Hindlimb muscle (tissue), 1 donor: ENCODE measurements around the gene ENTPD8. TPM values are rescaled to one million over a fixed set of nuclear protein-coding genes. Genes with fewer than 3 reads are reported as not detected.
"Not testable (repeated sequence)": the region's sequence is repeated elsewhere in the genome, so short reads cannot be mapped to it uniquely, and the experiment has no call there.

Experiments
- DNase-seq: peaks from one replicate; pipeline ENCODE4 v3.0.0-alpha.2; 2013
- polyA plus RNA-seq: library from polyadenylated mRNA; unstranded; fragments of 120-200 nt; gene quantifications from one replicate; pipeline ENCODE4 v1.2.1, GENCODE V29; 2013; ENCODE audit not compliant: insufficient read length

Gene ENTPD8
- polyA plus RNA-seq, 1 donor: 0.98 TPM

DNA sequence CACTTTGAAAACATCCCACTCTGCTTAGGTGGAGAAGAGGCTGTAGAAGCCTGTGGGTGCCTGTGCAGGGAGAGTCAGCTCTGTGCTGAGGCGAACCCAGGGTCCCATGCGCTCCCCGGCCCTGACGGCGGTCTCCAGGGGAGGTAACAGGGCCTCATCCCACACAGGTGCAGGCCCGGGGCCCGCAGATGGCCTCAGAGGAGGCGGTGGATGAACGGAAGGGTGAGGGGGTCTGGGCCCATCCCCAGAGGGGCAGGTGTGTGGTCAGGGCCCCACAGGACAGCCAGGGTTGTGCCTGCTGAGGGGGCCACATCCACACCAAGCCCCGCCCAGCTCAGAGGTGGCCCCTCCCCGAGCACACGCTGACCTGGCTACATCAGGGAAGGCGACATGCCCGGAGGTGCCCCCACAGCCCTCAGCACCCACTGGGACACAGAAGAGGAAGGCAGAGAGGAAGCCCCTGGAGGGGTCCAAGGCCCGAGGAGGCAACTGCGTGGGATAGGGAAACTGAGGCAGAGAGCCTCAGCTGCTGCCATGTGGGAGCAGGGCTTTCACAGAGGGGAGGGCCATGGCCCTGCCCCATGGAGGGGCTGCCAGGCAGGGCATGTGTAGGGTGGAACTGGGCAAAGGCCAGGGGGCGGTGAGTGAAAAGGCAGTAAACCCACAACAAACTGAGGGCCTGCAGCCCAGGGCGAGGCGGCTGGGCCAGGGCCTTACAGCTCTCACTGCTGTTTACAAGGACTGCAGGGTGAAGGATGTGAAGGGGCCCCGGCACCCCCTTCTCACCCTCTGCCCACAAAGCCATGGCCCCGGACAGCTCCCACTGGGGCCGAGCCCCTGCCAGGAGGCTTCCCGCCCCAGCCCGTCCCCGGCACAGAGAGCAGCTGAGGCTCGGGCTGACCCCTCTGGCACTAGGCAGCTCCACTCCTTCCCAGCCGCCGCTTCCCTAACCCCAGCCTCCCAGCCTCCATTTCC is 47.7 kb downstream of the ENTPD8 start:
- no peak for DNase-seq

DNA sequence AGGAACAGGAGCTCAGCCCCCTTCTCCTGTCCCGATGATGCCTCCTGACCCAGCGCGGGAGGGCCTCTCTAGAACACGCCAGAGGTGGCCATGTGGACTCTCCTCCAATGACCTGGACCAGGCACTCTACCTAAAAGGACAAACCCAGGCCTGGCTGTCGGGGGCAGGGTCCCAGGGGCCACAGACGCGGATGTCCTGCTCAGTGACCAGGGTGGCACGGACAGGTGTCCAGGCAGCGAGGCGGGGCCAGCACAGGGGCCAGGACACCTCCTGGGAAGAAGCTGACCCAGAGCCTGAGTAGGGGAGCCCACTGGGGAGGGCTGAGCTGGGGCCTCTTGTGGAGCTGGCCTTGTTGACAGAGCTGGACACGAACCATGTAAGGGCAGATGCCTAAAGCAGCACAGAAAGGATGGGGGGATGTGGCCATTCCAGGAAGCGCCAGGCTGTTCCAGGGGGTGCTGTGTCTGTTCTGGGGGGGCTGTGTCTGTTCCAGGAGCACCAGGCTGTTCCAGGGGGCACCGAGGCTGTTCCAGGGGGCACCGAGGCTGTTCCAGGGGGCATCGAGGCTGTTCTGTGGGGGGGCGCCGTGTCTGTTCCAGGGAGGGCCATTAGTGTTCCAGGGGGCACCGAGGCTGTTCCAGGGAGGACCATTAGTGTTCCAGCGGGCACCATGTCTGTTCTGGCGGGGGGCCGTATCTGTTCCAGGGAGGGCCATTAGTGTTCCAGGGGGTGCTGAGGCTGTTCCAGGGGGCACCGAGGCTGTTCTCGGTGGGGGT is 48.7 kb downstream of the ENTPD8 start:
- DNase-seq: no peak

DNA sequence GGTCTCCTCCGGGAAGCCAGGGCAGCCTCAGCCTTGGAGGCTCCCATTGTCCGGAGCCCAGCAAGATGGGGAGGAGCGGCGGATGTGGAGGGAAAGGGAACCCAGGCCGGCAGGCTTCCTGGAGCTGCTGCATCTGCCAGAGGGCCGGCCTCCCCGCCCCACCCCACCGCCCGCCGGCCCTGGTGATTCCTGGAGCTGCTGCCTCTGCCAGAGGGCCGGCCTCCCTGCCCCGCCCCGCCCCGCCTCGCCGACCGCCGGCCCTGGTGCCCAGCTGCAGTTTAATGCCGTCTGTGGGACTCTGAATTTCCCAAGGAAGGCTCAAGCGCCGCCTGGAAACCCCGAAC is 49.8 kb downstream of the ENTPD8 start:
- DNase-seq: no peak

DNA sequence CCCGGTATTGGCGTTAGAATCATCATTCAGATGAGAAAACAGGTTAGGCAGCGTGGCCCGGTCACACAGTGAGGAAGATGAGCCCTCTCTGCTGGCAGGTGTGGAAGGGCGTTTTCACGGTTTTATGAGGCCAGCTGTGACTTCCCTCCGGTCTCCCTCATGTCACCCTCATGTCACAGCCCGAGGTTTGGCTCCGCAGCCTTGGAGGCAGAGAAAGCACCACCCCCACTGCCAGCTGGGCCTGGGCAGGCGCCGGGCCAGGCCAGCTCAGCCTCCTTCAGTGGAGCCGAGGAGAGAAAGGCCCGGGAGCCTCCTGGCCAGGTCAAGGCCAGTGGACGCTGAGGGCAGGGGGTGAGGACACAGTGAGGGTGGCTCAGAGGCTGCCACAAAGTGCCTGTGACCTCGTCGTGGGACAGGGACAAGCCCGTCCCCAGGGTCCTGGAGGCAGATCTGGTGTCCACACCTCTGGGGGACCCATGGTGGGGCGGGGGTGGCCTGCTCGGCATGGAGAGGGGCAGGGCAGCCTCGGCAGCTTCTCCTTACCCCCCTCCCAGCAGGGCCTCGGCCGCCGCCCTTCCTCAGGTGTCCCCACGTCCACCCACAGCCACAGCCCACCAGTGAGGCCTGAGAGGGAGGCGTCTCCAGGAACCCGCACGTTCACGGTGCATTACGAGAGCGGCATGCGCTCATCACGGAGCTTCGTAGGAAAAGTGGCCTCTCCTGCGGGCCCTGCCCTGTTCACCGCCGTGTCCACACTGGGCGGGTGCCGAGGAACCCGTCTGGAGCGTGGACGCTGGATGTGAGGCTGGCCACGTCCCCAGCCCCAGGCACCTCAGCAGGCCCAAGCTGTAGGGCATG is 50.4 kb downstream of the ENTPD8 start:
- DNase-seq: no peak

GRCh38 chr9:137389428-137389746 is 51.8 kb downstream of the ENTPD8 start:
- DNase-seq: no peak

DNA sequence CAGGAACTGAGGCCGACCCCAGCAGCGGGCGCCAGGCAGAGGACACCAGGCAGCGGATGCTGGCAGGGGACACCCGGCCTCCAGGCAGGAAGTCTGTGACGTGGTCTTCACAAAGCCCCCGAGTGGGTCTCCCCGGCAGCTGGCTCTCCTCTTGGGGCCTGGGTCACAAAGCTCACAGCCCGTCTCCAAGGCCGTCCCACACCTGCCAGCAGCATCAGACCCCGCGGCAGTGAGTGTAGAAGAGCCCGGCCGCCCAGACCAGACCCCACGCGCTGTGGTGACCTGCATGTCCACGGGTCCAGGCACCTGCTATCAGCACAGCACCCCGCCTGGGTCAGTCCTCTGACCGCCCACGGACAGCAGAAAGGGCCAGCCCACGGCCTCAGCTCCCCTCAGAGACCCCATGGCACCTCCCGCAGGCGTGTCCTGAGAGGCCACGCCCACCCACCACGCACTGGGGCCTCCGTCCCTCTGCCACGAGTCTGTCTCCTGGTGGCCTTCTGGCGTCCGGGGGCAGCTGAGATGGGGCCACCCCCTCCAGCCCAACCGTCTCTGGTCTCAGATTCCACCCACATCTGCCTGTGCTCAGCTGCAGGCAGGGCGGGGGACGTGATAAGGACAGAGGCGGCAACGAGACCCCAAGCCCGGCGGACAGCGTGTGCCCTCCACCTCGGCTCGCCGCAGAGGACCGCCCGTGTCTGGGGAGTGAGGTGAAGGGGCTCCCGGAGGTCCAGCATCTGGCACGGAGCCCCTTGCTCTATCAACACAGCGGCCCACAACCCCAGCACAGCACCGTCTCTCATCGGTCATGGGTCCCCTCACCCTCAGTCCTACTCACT is 52.3 kb downstream of the ENTPD8 start:
- DNase-seq: no peak

DNA sequence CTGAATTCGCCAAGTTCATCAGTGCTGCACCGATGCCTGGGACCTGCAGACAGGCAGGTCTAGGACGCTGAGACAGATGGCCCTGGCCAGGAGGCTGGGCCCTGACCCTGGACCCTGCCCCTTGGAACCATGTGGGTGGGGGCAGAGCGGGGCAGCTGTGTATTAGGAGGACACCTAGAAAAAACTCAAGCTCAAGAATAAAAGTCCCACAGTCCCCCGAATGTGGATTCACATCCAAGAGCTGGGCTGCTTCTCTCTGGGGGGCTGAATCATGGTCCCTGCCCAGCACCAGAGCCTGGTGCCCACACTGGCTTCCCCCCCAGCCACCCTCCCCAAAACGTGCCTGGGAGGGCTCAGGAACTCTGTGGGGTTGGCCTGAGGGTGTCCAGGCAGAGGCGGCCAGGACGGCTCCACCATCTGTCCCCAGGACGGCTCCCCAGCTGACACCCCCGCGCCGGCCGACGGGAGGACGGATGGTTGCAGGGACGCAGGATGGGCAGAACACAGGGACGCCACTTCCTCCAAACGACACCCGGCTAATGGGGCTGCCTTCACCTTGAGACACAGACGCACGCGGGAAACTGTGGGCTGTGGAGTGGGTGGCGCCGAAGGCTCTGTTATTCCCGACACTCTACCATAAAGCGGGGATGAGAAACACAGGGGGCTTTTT is 53.1 kb downstream of the ENTPD8 start:
- DNase-seq: no peak

DNA sequence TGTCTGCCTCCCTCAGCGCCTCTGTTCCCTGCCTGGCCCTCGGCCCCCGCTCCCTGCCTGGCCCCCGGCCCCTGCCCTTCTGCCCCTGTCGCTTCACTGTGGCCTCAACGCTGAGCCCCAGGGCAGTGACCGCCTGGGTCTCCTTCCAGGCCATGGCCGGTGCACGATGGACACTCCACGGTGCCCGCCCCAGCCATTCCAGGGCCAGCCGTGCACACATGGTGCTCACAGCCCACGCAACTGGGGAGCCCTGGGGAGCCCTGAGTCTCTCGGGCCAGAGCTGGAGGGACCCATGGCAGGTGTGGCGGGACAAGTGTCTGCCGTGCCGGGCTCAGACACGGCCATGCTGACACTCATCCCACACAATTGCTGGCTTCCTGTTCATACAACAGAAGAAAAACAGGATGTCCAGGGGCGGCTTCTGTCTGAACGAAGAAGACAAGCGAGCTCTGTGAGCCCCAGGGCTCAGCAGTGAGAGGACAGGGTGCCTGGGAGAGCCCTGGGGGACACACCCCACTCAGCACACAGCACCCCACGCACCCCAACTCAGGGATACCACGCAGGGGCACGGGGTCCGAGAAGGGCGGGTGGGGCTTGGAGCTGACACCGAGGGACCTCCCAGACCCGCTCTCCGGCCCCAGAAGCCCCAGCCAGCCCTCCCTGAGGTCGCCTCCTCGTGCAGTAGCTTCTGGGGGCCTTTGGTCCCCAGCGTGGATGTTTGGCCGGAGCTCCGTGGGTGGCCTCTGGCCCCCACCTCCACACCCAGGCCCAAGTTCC is 53.9 kb downstream of the ENTPD8 start:
- no peak for DNase-seq

DNA sequence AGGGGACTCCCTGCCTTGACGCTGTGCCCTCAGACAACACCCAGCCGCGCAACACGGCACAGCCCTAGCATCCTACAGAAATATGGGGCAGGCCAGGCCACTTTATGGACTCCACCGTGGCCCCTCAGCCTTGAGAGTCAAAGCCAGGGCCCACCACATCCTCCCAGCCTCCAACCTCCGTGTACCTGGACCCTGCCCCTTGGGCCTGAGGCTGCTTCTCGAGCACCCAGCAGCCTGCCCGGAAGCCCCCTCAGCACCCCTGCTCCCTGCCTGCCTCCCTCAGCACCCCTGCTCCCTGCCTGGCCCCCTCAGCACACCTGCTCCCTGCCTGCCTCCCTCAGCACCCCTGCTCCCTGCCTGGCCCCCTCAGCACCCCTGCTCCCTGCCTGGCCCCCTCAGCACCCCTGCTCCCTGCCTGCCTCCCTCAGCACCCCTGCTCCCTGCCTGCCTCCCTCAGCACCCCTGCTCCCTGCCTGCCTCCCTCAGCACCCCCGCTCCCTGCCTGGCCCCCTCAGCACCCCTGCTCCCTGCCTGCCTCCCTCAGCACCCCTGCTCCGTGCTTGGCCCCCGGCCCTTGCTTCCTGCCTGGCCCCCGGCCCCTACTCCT is 54.5 kb downstream of the ENTPD8 start:
- not testable (repeated sequence) for DNase-seq

DNA sequence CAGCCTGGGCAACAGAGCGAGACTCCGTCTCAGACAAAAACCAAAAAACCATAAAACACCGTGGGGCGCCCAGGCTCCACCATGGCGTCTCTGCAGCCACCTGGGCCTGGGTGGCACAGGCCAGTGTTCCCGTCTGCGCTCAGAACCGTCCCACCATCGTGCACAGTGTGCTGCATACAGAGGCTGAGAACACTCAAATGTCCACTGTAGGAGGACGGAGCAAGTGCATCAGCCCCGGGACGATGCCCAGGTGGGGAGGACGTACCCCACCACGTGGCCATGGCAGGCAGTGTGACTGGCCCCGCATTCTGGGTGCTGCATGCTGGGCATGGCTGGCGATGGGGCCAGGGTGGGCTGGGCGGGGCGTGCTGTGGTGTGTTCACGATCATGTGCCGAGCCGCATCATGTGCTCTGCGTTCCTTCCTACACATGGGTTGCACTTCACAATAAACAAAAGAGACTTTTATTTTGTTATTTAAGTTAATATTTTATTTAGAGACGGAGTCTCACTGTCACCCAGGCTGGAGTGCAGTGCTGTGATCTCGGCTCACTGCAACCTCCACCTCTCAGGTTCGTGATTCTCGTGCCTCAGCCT is 56.0 kb downstream of the ENTPD8 start:
- DNase-seq: no peak

Other genes starting within 250 kb of the ENTPD8 start
- gene TPRN, start 240.6 kb downstream of the ENTPD8 start, polyA plus RNA-seq: 14.0 TPM
- 36.1 TPM for gene TMEM203, start 235.7 kb downstream of the ENTPD8 start, polyA plus RNA-seq
- 10.5 TPM for gene NDOR1, start 235.7 kb downstream of the ENTPD8 start, polyA plus RNA-seq
- 4.2 TPM for gene RNF208, start 219.1 kb downstream of the ENTPD8 start, polyA plus RNA-seq
- 2.5 TPM for gene CYSRT1, start 216.2 kb downstream of the ENTPD8 start, polyA plus RNA-seq
- gene RNF224, start 213.9 kb downstream of the ENTPD8 start, polyA plus RNA-seq: 2.1 TPM
- gene SLC34A3, start 210.5 kb downstream of the ENTPD8 start, polyA plus RNA-seq: 1.8 TPM
- 145 TPM for gene TUBB4B, start 200.1 kb downstream of the ENTPD8 start, polyA plus RNA-seq
- gene STPG3, start 190.1 kb downstream of the ENTPD8 start, polyA plus RNA-seq: not detected
- gene NELFB, start 186.0 kb downstream of the ENTPD8 start, polyA plus RNA-seq: 53.1 TPM
- 7.9 TPM for gene TOR4A, start 163.6 kb downstream of the ENTPD8 start, polyA plus RNA-seq
- 3.9 TPM for gene NRARP, start 139.1 kb downstream of the ENTPD8 start, polyA plus RNA-seq
- gene EXD3, start 18.2 kb downstream of the ENTPD8 start, polyA plus RNA-seq: 16.6 TPM
- 4.2 TPM for gene NOXA1, start 18.0 kb downstream of the ENTPD8 start, polyA plus RNA-seq
- gene NSMF, start 18.0 kb upstream of the ENTPD8 start, polyA plus RNA-seq: 18.1 TPM
- 4.5 TPM for gene PNPLA7, start 109.0 kb upstream of the ENTPD8 start, polyA plus RNA-seq
- gene MRPL41, start 110.5 kb upstream of the ENTPD8 start, polyA plus RNA-seq: 34.2 TPM
- 29.3 TPM for gene DPH7, start 137.6 kb upstream of the ENTPD8 start, polyA plus RNA-seq
- gene ZMYND19, start 149.2 kb upstream of the ENTPD8 start, polyA plus RNA-seq: 19.0 TPM
- gene ARRDC1, start 164.3 kb upstream of the ENTPD8 start, polyA plus RNA-seq: 48.6 TPM
- gene EHMT1, start 177.6 kb upstream of the ENTPD8 start, polyA plus RNA-seq: 50.4 TPM